Right renal cortex interstitium (tissue), 3 donors: ENCODE results near the gene NFKBIA. TPM values are rescaled to one million over a fixed set of nuclear protein-coding genes. Genes with fewer than 3 reads are reported as not detected.
A peak's percentile ranks its signal among the peaks of the same experiment; 100 is the strongest.
"Not testable (repeated sequence)": the region's sequence is repeated elsewhere in the genome, so short reads cannot be mapped to it uniquely, and the experiment has no call there.

Experiments
- DNase-seq, 3 donors: peaks; one replicate each; pipeline ENCODE4 v3.0.0-alpha.2; 2013; ENCODE audit warnings: low read depth in 3 of 3, low spot score in 2 of 3
- polyA plus RNA-seq, 3 donors: library from polyadenylated mRNA; unstranded; fragments of 120-200 nt; gene quantifications; one replicate each; pipeline ENCODE4 v1.2.1, GENCODE V29; 2013; ENCODE audit not compliant: insufficient read length in 3 of 3

The NFKBIA gene
- polyA plus RNA-seq, 3 donors = 59.1 to 64.4 (median 60.6) TPM

GRCh38 chr14:35392103-35392502, 12.4 kb downstream of the NFKBIA start:
- no peak for DNase-seq

GRCh38 chr14:35391388-35391710, 13.2 kb downstream of the NFKBIA start:
- no peak for DNase-seq

GRCh38 chr14:35390577-35391387, 13.8 kb downstream of the NFKBIA start:
- DNase-seq = no peak

DNA sequence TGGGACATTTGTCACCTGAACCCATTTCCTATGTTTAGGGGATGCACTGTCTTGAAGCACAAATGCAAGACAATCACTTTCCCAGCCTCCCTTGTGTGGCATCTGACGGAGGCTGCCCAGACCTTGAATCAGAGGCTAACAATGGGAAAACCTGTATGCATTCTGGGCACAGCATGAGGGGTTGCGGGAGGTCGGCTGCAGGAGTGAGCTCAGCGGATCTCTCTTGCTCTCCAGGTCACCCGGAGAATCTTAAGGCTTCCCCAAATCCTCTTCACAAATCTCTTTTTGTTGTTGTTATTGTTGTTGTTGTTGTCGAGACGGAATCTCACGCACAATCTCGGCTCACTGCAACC, 15.3 kb downstream of the NFKBIA start:
- no peak for DNase-seq

- no peak for DNase-seq
These were observed 15.8 kb downstream of the NFKBIA start for GRCh38 chr14:35388656-35389314.

DNA sequence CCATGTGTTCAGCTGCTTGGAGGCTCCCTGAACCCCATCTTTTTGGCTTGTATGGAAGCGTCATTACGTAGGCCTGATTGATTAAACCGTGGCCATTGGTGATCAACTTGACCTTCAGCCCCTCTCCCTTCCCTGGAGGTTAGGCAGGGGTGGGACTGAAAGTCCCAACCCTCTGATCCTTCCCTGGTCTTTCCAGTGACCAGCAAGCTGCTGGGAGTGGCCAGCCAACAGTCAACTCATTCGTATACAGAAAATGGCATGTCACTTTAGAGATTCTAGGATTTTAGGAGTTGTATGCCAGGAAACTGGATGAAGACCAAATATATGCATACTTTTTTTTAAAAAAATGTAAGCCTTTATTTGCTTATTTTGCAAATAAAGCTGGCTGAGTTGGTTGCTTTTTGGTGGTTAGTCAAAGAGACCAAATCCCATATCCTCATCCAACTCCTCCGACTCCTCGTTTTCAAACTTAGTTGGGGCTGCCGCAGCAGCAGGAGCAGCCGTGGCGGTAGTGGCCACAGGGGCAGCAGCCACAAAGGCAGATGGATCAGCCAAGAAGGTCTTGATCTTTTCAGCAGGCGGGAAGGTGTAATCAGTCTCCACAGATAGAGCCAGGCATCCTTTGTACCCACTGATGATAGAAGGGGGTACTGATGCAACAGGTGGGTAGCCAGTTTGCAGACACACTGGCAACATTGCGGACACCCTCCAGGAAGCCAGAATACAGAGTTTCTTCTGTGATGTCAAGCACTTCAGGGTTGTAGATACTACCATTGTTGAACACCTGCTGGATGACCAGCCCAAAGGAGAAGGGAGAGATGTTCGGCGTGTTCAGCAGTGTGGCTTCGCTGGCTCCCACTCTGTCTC, 16.6 kb downstream of the NFKBIA start:
- no peak for DNase-seq

- no peak for DNase-seq
These were observed 17.3 kb downstream of the NFKBIA start for GRCh38 chr14:35387219-35387618.

GRCh38 chr14:35386673-35387125, 17.9 kb downstream of the NFKBIA start:
- no peak for DNase-seq

GRCh38 chr14:35385042-35385839, 19.3 kb downstream of the NFKBIA start:
- peak in 1 of 3 donors; percentile 56 for DNase-seq

DNA sequence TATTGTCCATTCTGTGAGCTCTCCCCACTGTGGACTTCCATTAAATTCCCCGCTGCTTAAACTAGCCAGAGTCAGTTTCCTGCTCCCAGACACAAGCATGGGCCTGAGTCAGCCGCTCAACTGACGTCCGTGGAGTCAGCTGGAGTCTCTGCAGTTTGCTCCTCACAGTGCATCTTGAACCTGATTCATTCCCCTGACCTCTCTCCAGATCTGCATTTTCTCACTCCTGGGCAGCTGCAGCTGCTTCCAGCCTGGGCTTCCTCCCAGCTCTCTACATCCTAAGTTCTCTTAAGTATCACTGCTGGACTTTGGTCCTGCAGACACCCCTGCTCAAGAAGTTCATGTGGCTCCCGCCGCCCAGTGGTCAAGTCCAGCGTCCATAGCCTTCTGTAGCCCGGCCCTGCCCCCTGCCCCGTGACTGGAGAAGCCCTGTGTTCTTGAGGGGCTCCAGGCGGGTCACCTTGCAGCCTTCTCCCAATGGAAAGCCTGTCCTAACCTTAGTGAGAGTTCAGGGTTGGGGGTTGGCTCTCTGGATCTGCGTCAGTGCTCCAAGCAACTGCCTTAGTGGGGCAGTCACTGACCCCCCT, 20.0 kb downstream of the NFKBIA start:
- DNase-seq = no peak

DNA sequence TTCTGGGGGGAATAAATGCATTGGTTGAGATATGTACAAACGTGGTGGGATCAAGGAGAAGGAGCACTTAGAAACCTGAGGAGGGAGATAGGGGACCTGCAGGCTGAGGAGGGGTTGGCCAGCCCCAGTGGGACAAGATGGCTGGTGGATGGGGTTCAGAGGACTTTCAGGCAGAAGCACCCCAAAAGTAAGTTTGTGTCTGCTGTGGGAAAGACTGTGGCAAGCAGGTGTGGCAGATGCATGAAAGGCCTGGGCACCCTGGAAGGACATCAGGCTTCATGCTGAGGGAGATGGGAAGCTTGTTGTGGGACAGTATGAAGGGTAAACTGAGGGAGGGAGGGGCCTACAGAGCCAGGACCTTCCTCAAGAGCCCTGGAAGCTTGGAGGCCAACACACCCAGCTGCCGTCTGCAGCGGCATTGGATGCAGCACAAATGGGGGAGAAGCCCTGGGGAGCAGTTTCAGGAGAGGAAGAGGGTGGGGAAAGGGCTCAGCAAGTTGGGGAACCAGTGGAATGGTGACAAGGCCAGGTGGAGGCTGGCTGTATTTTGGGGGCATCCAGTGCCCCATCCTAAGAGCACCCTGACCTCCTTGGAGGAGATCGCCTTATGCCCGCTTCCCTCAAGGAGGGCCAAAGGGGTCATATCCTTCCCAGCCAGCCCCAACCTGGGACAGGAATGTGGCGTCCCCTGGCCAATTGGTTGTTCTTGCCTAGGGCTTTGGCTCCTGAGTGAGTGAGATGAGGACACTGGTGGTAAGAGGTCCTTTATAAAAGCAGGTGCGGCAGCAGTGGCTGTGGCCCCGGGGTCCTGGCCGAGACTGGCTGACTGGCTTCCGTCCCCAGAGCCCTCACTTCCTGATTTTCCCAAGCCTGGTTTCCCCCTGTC, 20.7 kb downstream of the NFKBIA start:
- no peak for DNase-seq

DNA sequence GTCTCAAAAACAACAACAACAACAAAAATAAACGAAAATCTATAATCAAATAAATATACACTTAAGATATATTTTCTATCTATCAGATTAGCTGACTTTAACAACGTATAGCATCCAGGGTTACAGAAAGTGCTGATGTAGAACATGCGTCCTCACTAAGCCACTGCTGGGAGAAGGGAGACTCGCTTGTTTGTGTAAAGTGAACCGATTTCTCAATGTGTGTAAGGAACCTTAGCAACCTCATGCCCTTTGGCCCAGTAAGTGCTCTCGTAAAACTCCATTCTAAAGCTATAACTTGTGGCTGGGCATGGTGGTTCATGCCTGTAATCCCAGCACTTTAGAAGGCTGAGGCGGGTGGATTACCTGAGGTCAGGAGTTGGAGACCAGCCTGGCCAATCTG, 23.8 kb downstream of the NFKBIA start:
- no peak for DNase-seq

DNA sequence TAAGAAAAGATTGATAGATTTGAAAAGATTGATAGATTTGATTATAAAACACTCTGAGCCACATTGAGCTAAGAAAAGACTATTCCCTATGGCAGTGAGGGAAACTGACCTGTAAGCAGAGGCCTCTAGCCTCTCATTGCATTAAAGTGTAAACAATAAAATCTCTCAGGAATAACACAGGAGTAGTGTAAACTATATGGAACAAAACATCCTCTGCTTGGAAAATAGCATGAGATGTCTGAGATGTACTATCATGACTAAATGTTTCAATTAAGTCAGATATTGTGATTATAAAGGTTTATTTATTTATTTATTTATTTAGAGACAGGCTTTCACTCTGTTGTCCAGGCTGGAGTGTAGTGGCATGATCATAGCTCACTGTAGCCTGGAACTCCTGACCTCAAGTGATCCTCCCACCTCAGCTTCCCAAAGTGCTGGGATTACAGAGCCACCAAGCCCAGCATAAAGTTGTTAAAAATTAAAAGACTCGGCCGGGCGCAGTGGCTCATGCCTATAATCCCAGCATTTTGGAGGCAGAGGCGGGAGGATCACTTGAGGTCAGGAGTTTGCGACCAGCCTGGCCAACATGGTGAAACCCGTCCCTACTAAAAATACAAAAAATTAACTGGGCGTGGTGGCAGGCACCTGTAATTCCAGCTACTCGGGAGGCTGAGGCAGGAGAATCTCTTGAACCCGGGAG, 25.2 kb downstream of the NFKBIA start:
- not testable (repeated sequence) for DNase-seq

- DNase-seq = no peak
These were observed 25.9 kb downstream of the NFKBIA start for GRCh38 chr14:35378425-35379233.

- no peak for DNase-seq
These were observed 29.0 kb downstream of the NFKBIA start for GRCh38 chr14:35375558-35376025.

- no peak for DNase-seq
These were observed 30.3 kb downstream of the NFKBIA start for GRCh38 chr14:35374263-35374712.

- DNase-seq = not testable (repeated sequence)
These were observed 31.3 kb downstream of the NFKBIA start for GRCh38 chr14:35373208-35373607.

- no peak for DNase-seq
These were observed 33.6 kb downstream of the NFKBIA start for GRCh38 chr14:35370969-35371368.
